PC-9 (cell line): ENCODE results near the gene PANX1. TPM values are rescaled to one million over a fixed set of nuclear protein-coding genes. Genes with fewer than 3 reads are reported as not detected.

Experiments
- BruUV-seq: library from RNA; stranded (reverse); fragments of 400-500 nt; replicated peaks from 2 replicates; lab custom pipeline; 2021; lab: Mats Ljungman, UMichigan
- CTCF ChIA-PET: fragments of 300-600 bp; sonication (Branson Sonifier 250); formaldehyde crosslinking; loops from one replicate; lab custom pipeline; 2022; ENCODE audit warnings: antibody characterized with exemption; lab: Charles Lee
- POLR2A ChIA-PET: fragments of 300-600 bp; sonication (Branson Sonifier 250); formaldehyde crosslinking; loops from one replicate; lab custom pipeline; 2022; ENCODE audit warnings: antibody characterized with exemption; ENCODE audit not compliant: unreplicated experiment; lab: Charles Lee
- DNase-seq, 2 experiments: peaks; one replicate each; pipeline versions ENCODE4 v3.0.0 to v3.0.0-alpha.2; 2015 to 2022; ENCODE audit warnings: mixed read lengths in 1 of 2
- H2AFZ ChIP-seq: fragments of 200-600 bp; sonication (generic); 2 replicates; pipeline ENCODE4 v1.8.1; 2017; ENCODE audit warnings: antibody characterized with exemption
- H3F3A ChIP-seq: fragments of 200-600 bp; sonication (generic); 2 replicates; pipeline ENCODE4 v1.8.1; 2017; ENCODE audit warnings: antibody characterized with exemption, mild to moderate bottlenecking, low read depth; ENCODE audit not compliant: insufficient read depth
- H3K27ac ChIP-seq: fragments of 200-600 bp; sonication (generic); 2 replicates; pipeline ENCODE4 v1.6.1; 2016; ENCODE audit warnings: mixed run types
- H3K27me3 ChIP-seq: fragments of 200-600 bp; sonication (generic); 2 replicates; pipeline ENCODE4 v1.6.1; 2016; ENCODE audit warnings: low read depth, mixed run types; ENCODE audit not compliant: insufficient read depth
- H3K36me3 ChIP-seq: fragments of 200-600 bp; sonication (generic); 2 replicates; pipeline ENCODE4 v1.6.1; 2016; ENCODE audit warnings: low read depth, mixed run types
- H3K4me1 ChIP-seq: fragments of 200-600 bp; sonication (generic); replicated peaks from 2 replicates; pipeline ENCODE4 v1.6.1; 2016; ENCODE audit warnings: mixed run types; ENCODE audit not compliant: insufficient read depth
- H3K4me2 ChIP-seq: fragments of 200-600 bp; sonication (generic); 2 replicates; pipeline ENCODE4 v1.6.1; 2017; ENCODE audit warnings: mixed run types
- H3K4me3 ChIP-seq: fragments of 200-600 bp; sonication (generic); 2 replicates; pipeline ENCODE4 v1.6.1; 2016; ENCODE audit warnings: mixed run types
- H3K79me2 ChIP-seq: fragments of 200-600 bp; sonication (generic); 2 replicates; pipeline ENCODE4 v1.6.1; 2017; ENCODE audit warnings: low read depth, mixed run types
- H3K9me2 ChIP-seq: fragments of 200-600 bp; sonication (generic); 2 replicates; pipeline ENCODE4 v1.8.1; 2017; ENCODE audit warnings: mild to moderate bottlenecking; ENCODE audit not compliant: insufficient read depth
- H3K9me3 ChIP-seq: fragments of 200-600 bp; sonication (generic); 2 replicates; pipeline ENCODE4 v1.8.1; 2016; ENCODE audit warnings: low read depth; ENCODE audit not compliant: insufficient read depth
- H4K20me1 ChIP-seq: fragments of 200-600 bp; sonication (generic); 2 replicates; pipeline ENCODE4 v1.8.1; 2017; ENCODE audit not compliant: insufficient read depth
- CTCF ChIP-seq: fragments of 200-600 bp; sonication (generic); conservative IDR thresholded peaks from 2 replicates; pipeline ENCODE4 v1.6.1; 2017; ENCODE audit warnings: mixed run types, antibody characterized with exemption, mild to moderate bottlenecking, moderate library complexity
- EZH2 ChIP-seq: fragments of 200-600 bp; sonication (generic); IDR thresholded peaks from 2 replicates; pipeline ENCODE4 v1.8.0; 2017; ENCODE audit warnings: antibody characterized with exemption, low read depth
- intact Hi-C: fragments of 100-400 bp; cut with micrococcal nuclease; formaldehyde crosslinking; loops from one replicate; pipeline ENCODE4 v1.10.0; 2022; ENCODE audit not compliant: unreplicated experiment
- total RNA-seq: library from RNA; stranded (reverse); gene quantifications from 2 replicates; pipeline ENCODE4 v1.2.3, GENCODE V29; 2021

Gene PANX1
- total RNA-seq, 1 experiment from 2014 or later: 12.6 TPM

GRCh38 chr11:94196363-94196762 lies 67.7 kb downstream of the PANX1 start:
- no peaks in the 10 kb centered on the region for H4K20me1 ChIP-seq
- peak; percentile 6 to 75 for DNase-seq
- H3K79me2 ChIP-seq: no peaks in the 10 kb centered on the region
- TF ChIP-seq EZH2: no peak
- no peak for TF ChIP-seq CTCF
- H3K4me1 ChIP-seq: peaks cover 14% of the 10 kb centered on the region
- no peak overlapping the region for H3K4me3 ChIP-seq
- no TSS peak for BruUV-seq
- H3K9me2 ChIP-seq: no peaks in the 10 kb centered on the region
- ChIA-PET CTCF (no interaction called here), POLR2A (no interaction called here)
- no peak overlapping the region for H3K4me2 ChIP-seq
- H3K36me3 ChIP-seq: no peaks in the 10 kb centered on the region
- intact Hi-C loops: no loop called here
- H3K27ac ChIP-seq: no peak overlapping the region
- no peak overlapping the region for H2AFZ ChIP-seq
- H3K27me3 ChIP-seq: no peaks in the 10 kb centered on the region
- H3K9me3 ChIP-seq: no peaks in the 10 kb centered on the region
- H3F3A ChIP-seq: no peaks in the 10 kb centered on the region

DNA sequence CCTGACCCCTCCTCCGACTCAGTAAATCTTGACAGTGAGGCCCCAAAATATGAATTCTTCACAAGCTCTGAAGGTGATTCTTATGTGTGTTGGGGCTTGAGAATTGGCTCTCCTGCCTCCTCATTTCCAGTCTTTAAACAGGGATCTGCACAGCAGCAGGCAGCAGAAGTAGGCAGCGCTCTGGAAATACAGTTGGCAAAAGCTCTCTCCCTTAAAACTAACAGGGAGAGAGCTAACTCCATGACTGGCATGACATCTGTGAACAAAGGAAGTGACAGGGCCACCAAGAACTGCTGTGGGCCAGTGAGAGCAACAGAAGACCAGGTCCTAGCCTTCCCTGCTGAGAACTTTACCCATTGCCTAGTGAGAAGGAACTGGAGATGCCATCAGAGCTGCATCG lies 70.1 kb downstream of the PANX1 start:
- H3K27me3 ChIP-seq: no peaks in the 10 kb centered on the region
- 0 out of 2 replicates have a peak, but pooled peaks cover 7% of the 10 kb centered on the region for H3K4me1 ChIP-seq
- ChIA-PET POLR2A (no interaction called here), CTCF (no interaction called here)
- intact Hi-C loops: no loop called here
- H3K9me3 ChIP-seq: no peaks in the 10 kb centered on the region
- no peak overlapping the region for H3K27ac ChIP-seq
- no peaks in the 10 kb centered on the region for H3K36me3 ChIP-seq
- BruUV-seq: no TSS peak
- no peaks in the 10 kb centered on the region for H3F3A ChIP-seq
- no peak overlapping the region for H3K4me3 ChIP-seq
- DNase-seq: no peak
- no peak for TF ChIP-seq EZH2
- no peak for TF ChIP-seq CTCF
- no peaks in the 10 kb centered on the region for H3K79me2 ChIP-seq
- H4K20me1 ChIP-seq: no peaks in the 10 kb centered on the region
- H2AFZ ChIP-seq: no peak overlapping the region
- no peak overlapping the region for H3K4me2 ChIP-seq
- H3K9me2 ChIP-seq: no peaks in the 10 kb centered on the region

DNA sequence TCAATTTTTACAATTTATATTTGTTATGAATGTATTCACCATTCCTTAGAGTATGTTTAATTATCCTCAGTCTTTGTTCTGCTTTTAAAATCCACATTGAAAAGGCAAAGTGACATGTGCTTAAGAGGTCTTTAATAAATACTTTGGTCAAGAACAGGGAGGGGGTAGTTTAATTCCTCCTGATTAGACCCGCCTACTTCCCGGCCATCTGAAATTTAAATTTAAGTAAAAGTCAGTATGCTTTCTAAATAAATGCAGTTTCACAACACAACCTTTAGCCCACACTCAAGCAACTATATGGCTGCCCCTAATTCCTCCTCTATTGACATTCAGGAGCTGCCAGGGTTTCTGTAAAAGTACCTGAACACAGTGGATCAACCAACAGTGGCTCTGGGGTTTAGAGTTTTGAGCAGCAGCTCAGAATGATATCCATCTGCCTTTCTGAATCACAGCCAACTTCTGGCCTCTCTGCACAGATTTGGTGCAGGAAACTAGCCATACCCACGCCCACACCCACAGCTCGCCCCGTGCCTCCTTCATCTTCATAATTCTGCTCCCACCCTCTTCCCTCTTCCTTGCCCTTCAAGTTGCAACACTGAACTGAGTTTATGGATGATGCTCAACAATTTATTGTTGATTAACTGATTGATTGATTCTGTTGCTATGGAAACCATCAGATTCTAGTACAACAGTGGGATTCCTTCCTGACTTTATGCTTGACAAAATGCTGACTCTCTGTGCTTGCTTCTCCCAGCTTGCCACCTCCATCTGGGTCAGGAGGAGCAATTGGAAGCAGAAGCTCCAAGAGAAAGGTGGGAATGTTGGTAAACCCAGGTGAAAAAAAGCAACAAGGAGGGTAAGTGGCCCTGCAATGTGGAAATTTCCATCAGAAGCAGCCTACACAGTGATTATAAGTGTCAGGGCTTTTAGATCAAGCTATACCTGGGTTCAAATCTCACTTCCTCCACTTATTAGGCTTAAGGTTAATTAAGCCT lies 70.8 kb downstream of the PANX1 start:
- no peaks in the 10 kb centered on the region for H3F3A ChIP-seq
- no peak for DNase-seq
- no peaks in the 10 kb centered on the region for H4K20me1 ChIP-seq
- BruUV-seq: no TSS peak
- H3K79me2 ChIP-seq: no peaks in the 10 kb centered on the region
- H3K9me2 ChIP-seq: no peaks in the 10 kb centered on the region
- TF ChIP-seq CTCF (no peak), EZH2 (no peak)
- CTCF ChIA-PET: no interaction called here
- no peak overlapping the region for H3K4me2 ChIP-seq
- no peaks in the 10 kb centered on the region for H3K36me3 ChIP-seq
- H3K9me3 ChIP-seq: no peaks in the 10 kb centered on the region
- intact Hi-C loops: no loop called here
- POLR2A ChIA-PET: no interaction called here
- no peak overlapping the region for H3K4me3 ChIP-seq
- no peak overlapping the region for H3K27ac ChIP-seq
- H3K27me3 ChIP-seq: no peaks in the 10 kb centered on the region
- H2AFZ ChIP-seq: no peak overlapping the region
- H3K4me1 ChIP-seq: 0 out of 2 replicates have a peak, but pooled peaks cover 7% of the 10 kb centered on the region
